Measurements from ENCODE around the gene CERS5. TPM values are rescaled to one million over a fixed set of nuclear protein-coding genes. Genes with fewer than 3 reads are reported as not detected.

The CERS5 gene
- total and polyA plus RNA-seq, 2 donors, result 30.7 to 130 TPM

DNA sequence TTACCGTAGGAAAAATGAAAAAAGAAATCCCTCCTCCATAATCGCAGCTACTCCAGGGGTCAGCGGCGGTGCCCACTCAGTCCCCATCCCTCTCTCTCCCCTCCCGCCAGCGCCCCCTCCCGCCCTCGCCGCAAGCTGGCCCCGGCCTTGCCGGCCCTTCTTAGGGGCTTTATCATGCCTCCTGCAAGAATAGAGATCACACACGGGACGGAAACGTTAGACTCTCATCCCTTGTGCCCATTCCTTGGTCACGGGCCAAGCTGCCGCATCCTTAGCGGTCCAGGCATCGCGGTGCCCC, 55.8 kb downstream of the CERS5 start:
- H3K27ac ChIP-seq (ENCODE audit: low read depth in 1 of 2, low read length in 1 of 2), result peak overlapping the region in 1 of 2 donors; percentile 58
- H3K36me3 ChIP-seq (ENCODE audit: control insufficient read depth in 2 of 2, insufficient read depth in 2 of 2, low read length in 1 of 2), result peaks cover 0 to 4% of the 10 kb centered on the region in 2 donors
- 18% methylated on average over 19 of the region's 19 CpGs for WGBS
- H3K4me3 ChIP-seq (ENCODE audit: low read length in 2 of 2), result peak overlapping the region in 1 of 2 donors; percentile 21
- peaks cover 4 to 35% of the 10 kb centered on the region in 2 donors for H3K4me1 ChIP-seq (ENCODE audit: control insufficient read depth in 2 of 2, insufficient read depth in 2 of 2, low read length in 2 of 2)
- no peaks in the 10 kb centered on the region for H3K9me3 ChIP-seq (ENCODE audit: control insufficient read depth in 2 of 2, insufficient read depth in 1 of 2, low read length in 1 of 2)
- no peak for DNase-seq (ENCODE audit: low read depth in 6 of 9, low spot score in 9 of 9)
- H3K27me3 ChIP-seq (ENCODE audit: control insufficient read depth in 2 of 2, insufficient read depth in 1 of 2, low read length in 1 of 2), result no peaks in the 10 kb centered on the region

- Histone ChIP-seq H3K27ac (ENCODE audit: low read depth in 1 of 2, low read length in 1 of 2) (peak overlapping the region; percentile 4 to 71), H3K27me3 (ENCODE audit: control insufficient read depth in 2 of 2, insufficient read depth in 1 of 2, low read length in 1 of 2) (no peaks in the 10 kb centered on the region), H3K4me3 (ENCODE audit: low read length in 2 of 2) (no peak overlapping the region), H3K9me3 (ENCODE audit: control insufficient read depth in 2 of 2, insufficient read depth in 1 of 2, low read length in 1 of 2) (no peaks in the 10 kb centered on the region), H3K4me1 (ENCODE audit: control insufficient read depth in 2 of 2, insufficient read depth in 2 of 2, low read length in 2 of 2) (peaks cover 4 to 35% of the 10 kb centered on the region in 2 donors), H3K36me3 (ENCODE audit: control insufficient read depth in 2 of 2, insufficient read depth in 2 of 2, low read length in 1 of 2) (peaks cover 0 to 4% of the 10 kb centered on the region in 2 donors)
- no peak for DNase-seq (ENCODE audit: low read depth in 6 of 9, low spot score in 9 of 9)
- 67% methylated on average over 7 of the region's 7 CpGs for WGBS
Measured at GRCh38 chr12:50110762-50111351, 56.3 kb downstream of the CERS5 start.

DNA sequence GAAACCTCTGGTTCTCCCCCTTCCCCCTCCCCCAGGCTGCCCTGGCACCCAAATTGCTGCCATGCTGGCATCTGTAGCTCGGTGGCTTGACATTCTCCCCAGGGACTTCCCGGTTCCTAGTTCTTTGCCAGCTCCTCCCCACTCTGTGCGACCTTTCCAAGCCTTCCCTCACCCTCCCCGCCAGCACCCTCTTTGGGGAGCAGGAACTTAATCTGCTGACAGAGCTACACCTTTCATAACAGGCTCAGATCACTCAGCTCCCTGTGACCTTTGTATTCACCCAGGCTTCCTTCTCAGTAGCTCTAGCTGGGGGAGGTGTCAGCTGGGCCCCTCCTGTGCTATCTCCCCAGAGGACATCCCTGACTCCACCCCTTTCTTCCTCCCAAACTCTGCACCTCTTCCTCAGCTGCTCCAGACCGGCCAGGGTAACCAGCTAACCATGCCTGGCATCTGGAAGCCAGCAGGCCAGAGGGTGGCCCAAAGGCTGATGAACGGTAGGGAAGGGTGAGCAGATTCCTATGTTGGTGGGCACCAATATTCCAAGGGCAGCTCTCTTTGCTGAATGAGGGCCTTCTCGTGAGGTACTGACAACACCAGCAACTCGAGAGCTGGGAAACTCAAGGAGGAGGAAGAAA, 56.9 kb downstream of the CERS5 start:
- DNase-seq (ENCODE audit: low read depth in 6 of 9, low spot score in 9 of 9), result peak in 1 of 9 donors; percentile 34
- no peaks in the 10 kb centered on the region for H3K36me3 ChIP-seq (ENCODE audit: control insufficient read depth in 2 of 2, insufficient read depth in 2 of 2, low read length in 1 of 2)
- H3K27me3 ChIP-seq (ENCODE audit: control insufficient read depth in 2 of 2, insufficient read depth in 1 of 2, low read length in 1 of 2), result no peaks in the 10 kb centered on the region
- H3K27ac ChIP-seq (ENCODE audit: low read depth in 1 of 2, low read length in 1 of 2), result peak overlapping the region; percentile 56 to 78
- H3K4me1 ChIP-seq (ENCODE audit: control insufficient read depth in 2 of 2, insufficient read depth in 2 of 2, low read length in 2 of 2), result peaks cover 4 to 35% of the 10 kb centered on the region in 2 donors
- H3K4me3 ChIP-seq (ENCODE audit: low read length in 2 of 2), result no peak overlapping the region
- WGBS, result 85% methylated on average over 8 of the region's 8 CpGs
- H3K9me3 ChIP-seq (ENCODE audit: control insufficient read depth in 2 of 2, insufficient read depth in 1 of 2, low read length in 1 of 2), result no peaks in the 10 kb centered on the region

DNA sequence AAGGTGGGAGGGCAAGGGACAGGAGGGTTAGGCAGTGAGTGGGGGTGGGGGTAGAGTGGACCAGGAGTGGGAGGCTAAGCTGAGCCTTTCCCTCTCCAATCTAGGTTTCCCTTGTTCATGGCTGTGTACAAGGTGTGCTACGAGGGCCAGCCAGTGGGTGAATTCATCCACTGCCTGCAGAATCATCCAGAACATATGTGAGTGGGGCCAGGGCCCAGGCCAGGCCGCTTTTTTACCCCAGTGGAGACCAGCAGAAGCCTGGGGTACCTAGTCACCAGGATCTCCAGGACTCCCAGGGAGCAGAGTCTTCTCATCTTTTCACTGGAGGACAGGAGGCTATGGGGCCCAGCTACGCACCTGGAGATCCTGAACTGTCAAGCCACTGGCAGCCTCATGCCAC, 57.9 kb downstream of the CERS5 start:
- H3K36me3 ChIP-seq (ENCODE audit: control insufficient read depth in 2 of 2, insufficient read depth in 2 of 2, low read length in 1 of 2), result no peaks in the 10 kb centered on the region
- no peaks in the 10 kb centered on the region for H3K9me3 ChIP-seq (ENCODE audit: control insufficient read depth in 2 of 2, insufficient read depth in 1 of 2, low read length in 1 of 2)
- WGBS, result 98% methylated on average over 3 of the region's 3 CpGs
- peak overlapping the region in 1 of 2 donors; percentile 55 for H3K27ac ChIP-seq (ENCODE audit: low read depth in 1 of 2, low read length in 1 of 2)
- H3K4me3 ChIP-seq (ENCODE audit: low read length in 2 of 2), result no peak overlapping the region
- H3K27me3 ChIP-seq (ENCODE audit: control insufficient read depth in 2 of 2, insufficient read depth in 1 of 2, low read length in 1 of 2), result no peaks in the 10 kb centered on the region
- H3K4me1 ChIP-seq (ENCODE audit: control insufficient read depth in 2 of 2, insufficient read depth in 2 of 2, low read length in 2 of 2), result peaks cover 4 to 35% of the 10 kb centered on the region in 2 donors
- no peak for DNase-seq (ENCODE audit: low read depth in 6 of 9, low spot score in 9 of 9)

- H3K36me3 ChIP-seq (ENCODE audit: control insufficient read depth in 2 of 2, insufficient read depth in 2 of 2, low read length in 1 of 2), result peaks cover 0 to under 1% of the 10 kb centered on the region in 2 donors
- DNase-seq (ENCODE audit: low read depth in 6 of 9, low spot score in 9 of 9), result no peak
- peaks cover 0 to 32% of the 10 kb centered on the region in 2 donors for H3K4me1 ChIP-seq (ENCODE audit: control insufficient read depth in 2 of 2, insufficient read depth in 2 of 2, low read length in 2 of 2)
- H3K9me3 ChIP-seq (ENCODE audit: control insufficient read depth in 2 of 2, insufficient read depth in 1 of 2, low read length in 1 of 2), result no peaks in the 10 kb centered on the region
- WGBS, result 98% methylated on average over 17 of the region's 17 CpGs
- H3K4me3 ChIP-seq (ENCODE audit: low read length in 2 of 2), result no peak overlapping the region
- no peaks in the 10 kb centered on the region for H3K27me3 ChIP-seq (ENCODE audit: control insufficient read depth in 2 of 2, insufficient read depth in 1 of 2, low read length in 1 of 2)
- no peak overlapping the region for H3K27ac ChIP-seq (ENCODE audit: low read depth in 1 of 2, low read length in 1 of 2)
Measured at GRCh38 chr12:50107416-50108268, 59.5 kb downstream of the CERS5 start.

DNA sequence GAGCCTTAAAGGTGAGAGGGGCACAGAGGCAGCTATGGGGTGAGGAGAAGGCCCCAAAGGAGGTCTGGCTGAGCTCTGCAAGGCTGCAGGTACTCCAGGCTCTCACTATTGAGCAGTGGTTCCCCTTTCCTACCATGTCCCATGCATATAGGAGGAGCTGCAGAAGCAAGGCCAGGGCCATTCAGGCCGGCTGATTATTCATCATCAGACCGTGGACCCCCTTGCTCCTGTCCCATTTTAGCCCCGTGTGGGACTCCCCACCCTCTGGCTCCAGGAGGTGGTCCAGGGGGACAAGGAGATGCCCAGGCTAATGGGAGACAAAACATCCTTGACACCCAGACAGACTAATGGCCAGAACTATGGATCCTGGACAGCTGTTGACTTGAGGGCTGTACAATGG, 60.3 kb downstream of the CERS5 start:
- H3K4me1 ChIP-seq (ENCODE audit: control insufficient read depth in 2 of 2, insufficient read depth in 2 of 2, low read length in 2 of 2), result peaks cover 0 to 32% of the 10 kb centered on the region in 2 donors
- no peak overlapping the region for H3K4me3 ChIP-seq (ENCODE audit: low read length in 2 of 2)
- H3K9me3 ChIP-seq (ENCODE audit: control insufficient read depth in 2 of 2, insufficient read depth in 1 of 2, low read length in 1 of 2), result no peaks in the 10 kb centered on the region
- 91% methylated on average over 3 of the region's 3 CpGs for WGBS
- H3K27ac ChIP-seq (ENCODE audit: low read depth in 1 of 2, low read length in 1 of 2), result no peak overlapping the region
- DNase-seq (ENCODE audit: low read depth in 6 of 9, low spot score in 9 of 9), result no peak
- H3K27me3 ChIP-seq (ENCODE audit: control insufficient read depth in 2 of 2, insufficient read depth in 1 of 2, low read length in 1 of 2), result no peaks in the 10 kb centered on the region
- peaks cover 2 to 7% of the 10 kb centered on the region in 2 donors for H3K36me3 ChIP-seq (ENCODE audit: control insufficient read depth in 2 of 2, insufficient read depth in 2 of 2, low read length in 1 of 2)

GRCh38 chr12:50105913-50106450, 61.2 kb downstream of the CERS5 start:
- no peak for DNase-seq (ENCODE audit: low read depth in 6 of 9, low spot score in 9 of 9)
- 97% methylated on average over 12 of the region's 12 CpGs for WGBS
- no peak overlapping the region for H3K4me3 ChIP-seq (ENCODE audit: low read length in 2 of 2)

GRCh38 chr12:50104417-50105366, 62.5 kb downstream of the CERS5 start:
- no peak overlapping the region for H3K4me3 ChIP-seq (ENCODE audit: low read length in 2 of 2)
- peaks cover 0 to 14% of the 10 kb centered on the region in 2 donors for H3K4me1 ChIP-seq (ENCODE audit: control insufficient read depth in 2 of 2, insufficient read depth in 2 of 2, low read length in 2 of 2)
- H3K27me3 ChIP-seq (ENCODE audit: control insufficient read depth in 2 of 2, insufficient read depth in 1 of 2, low read length in 1 of 2), result no peaks in the 10 kb centered on the region
- peaks cover 15 to 17% of the 10 kb centered on the region in 2 donors for H3K36me3 ChIP-seq (ENCODE audit: control insufficient read depth in 2 of 2, insufficient read depth in 2 of 2, low read length in 1 of 2)
- WGBS, result 92% methylated on average over 14 of the region's 14 CpGs
- DNase-seq (ENCODE audit: low read depth in 6 of 9, low spot score in 9 of 9), result no peak
- no peak overlapping the region for H3K27ac ChIP-seq (ENCODE audit: low read depth in 1 of 2, low read length in 1 of 2)
- H3K9me3 ChIP-seq (ENCODE audit: control insufficient read depth in 2 of 2, insufficient read depth in 1 of 2, low read length in 1 of 2), result no peaks in the 10 kb centered on the region

More at GRCh38 chr12:50105913-50106450, 61.2 kb downstream of the CERS5 start:
- Histone ChIP-seq H3K27me3 (ENCODE audit: control insufficient read depth in 2 of 2, insufficient read depth in 1 of 2, low read length in 1 of 2) (no peaks in the 10 kb centered on the region), H3K27ac (ENCODE audit: low read depth in 1 of 2, low read length in 1 of 2) (no peak overlapping the region), H3K4me1 (ENCODE audit: control insufficient read depth in 2 of 2, insufficient read depth in 2 of 2, low read length in 2 of 2) (peaks cover 0 to 27% of the 10 kb centered on the region in 2 donors), H3K36me3 (ENCODE audit: control insufficient read depth in 2 of 2, insufficient read depth in 2 of 2, low read length in 1 of 2) (peaks cover 5 to 10% of the 10 kb centered on the region in 2 donors), H3K9me3 (ENCODE audit: control insufficient read depth in 2 of 2, insufficient read depth in 1 of 2, low read length in 1 of 2) (no peaks in the 10 kb centered on the region)

Data from thymus (tissue), 11 donors.